HCT116 (cell line): ENCODE data around the gene LDB2.

ENCODE experiments used
- FOSL1 ChIP-seq: IDR thresholded peaks from 2 replicates; pipeline ENCODE4 v1.6.1; 2012; ENCODE audit warnings: low read depth
- ZNF274 ChIP-seq: fragments of 200-500 bp; sonication (Bioruptor generic); IDR thresholded peaks from 2 replicates; pipeline ENCODE4 v1.6.1; 2014; ENCODE audit warnings: mild to moderate bottlenecking, low read depth, low read length, inconsistent platforms
- TF ChIP-seq, protein P1 (sequence below), 3 experiments: fragments of 200-600 bp in 1 of 3; sonication (generic) in 1 of 3; IDR thresholded peaks in 2 of 3; conservative IDR thresholded peaks in 1 of 3; 2 replicates each; pipeline ENCODE4 v1.5.1; 2012 to 2017; ENCODE audit warnings: low read depth in 2 of 3, low read length in 2 of 3, antibody characterized with exemption in 1 of 3, borderline replicate concordance in 1 of 3, control low read depth in 1 of 3, mild to moderate bottlenecking in 1 of 3, mixed read lengths in 1 of 3, mixed run types in 1 of 3, moderate library complexity in 1 of 3; ENCODE audit not compliant: insufficient read depth in 1 of 3
- TF ChIP-seq, protein P2 (sequence below): IDR thresholded peaks from 2 replicates; pipeline ENCODE4 v1.6.1; 2012; ENCODE audit warnings: low read depth

DNA sequence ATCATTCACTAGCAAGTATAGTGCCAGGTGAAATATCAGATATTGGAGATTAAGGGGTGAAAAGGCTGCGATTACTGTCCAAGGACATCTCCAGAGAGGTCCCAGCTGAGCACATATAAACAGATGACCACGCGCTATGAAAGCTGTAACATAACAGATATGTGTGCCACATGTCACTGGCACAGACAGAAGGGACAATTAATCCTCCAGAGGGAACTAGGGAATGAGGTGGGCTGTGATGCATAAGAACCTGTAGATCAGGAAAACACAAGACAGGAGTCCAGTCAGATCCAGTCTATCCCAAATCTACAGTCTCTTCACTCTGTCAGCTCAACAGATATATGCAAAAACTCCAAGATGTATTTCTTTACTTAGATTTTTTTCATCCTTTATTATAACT, 157.2 kb downstream of the LDB2 start:
- TF ChIP-seq, protein P1, sequence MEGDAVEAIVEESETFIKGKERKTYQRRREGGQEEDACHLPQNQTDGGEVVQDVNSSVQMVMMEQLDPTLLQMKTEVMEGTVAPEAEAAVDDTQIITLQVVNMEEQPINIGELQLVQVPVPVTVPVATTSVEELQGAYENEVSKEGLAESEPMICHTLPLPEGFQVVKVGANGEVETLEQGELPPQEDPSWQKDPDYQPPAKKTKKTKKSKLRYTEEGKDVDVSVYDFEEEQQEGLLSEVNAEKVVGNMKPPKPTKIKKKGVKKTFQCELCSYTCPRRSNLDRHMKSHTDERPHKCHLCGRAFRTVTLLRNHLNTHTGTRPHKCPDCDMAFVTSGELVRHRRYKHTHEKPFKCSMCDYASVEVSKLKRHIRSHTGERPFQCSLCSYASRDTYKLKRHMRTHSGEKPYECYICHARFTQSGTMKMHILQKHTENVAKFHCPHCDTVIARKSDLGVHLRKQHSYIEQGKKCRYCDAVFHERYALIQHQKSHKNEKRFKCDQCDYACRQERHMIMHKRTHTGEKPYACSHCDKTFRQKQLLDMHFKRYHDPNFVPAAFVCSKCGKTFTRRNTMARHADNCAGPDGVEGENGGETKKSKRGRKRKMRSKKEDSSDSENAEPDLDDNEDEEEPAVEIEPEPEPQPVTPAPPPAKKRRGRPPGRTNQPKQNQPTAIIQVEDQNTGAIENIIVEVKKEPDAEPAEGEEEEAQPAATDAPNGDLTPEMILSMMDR (IDR thresholded peaks at IDR 0.05 in 2 of 3, conservative IDR thresholded peaks at IDR 0.05 in 1 of 3; ENCODE audit: borderline replicate concordance in 1 of 3, insufficient read depth in 1 of 3, low read depth in 2 of 3, low read length in 2 of 3): no peak
- TF ChIP-seq, protein P2, sequence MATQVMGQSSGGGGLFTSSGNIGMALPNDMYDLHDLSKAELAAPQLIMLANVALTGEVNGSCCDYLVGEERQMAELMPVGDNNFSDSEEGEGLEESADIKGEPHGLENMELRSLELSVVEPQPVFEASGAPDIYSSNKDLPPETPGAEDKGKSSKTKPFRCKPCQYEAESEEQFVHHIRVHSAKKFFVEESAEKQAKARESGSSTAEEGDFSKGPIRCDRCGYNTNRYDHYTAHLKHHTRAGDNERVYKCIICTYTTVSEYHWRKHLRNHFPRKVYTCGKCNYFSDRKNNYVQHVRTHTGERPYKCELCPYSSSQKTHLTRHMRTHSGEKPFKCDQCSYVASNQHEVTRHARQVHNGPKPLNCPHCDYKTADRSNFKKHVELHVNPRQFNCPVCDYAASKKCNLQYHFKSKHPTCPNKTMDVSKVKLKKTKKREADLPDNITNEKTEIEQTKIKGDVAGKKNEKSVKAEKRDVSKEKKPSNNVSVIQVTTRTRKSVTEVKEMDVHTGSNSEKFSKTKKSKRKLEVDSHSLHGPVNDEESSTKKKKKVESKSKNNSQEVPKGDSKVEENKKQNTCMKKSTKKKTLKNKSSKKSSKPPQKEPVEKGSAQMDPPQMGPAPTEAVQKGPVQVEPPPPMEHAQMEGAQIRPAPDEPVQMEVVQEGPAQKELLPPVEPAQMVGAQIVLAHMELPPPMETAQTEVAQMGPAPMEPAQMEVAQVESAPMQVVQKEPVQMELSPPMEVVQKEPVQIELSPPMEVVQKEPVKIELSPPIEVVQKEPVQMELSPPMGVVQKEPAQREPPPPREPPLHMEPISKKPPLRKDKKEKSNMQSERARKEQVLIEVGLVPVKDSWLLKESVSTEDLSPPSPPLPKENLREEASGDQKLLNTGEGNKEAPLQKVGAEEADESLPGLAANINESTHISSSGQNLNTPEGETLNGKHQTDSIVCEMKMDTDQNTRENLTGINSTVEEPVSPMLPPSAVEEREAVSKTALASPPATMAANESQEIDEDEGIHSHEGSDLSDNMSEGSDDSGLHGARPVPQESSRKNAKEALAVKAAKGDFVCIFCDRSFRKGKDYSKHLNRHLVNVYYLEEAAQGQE: no peak
- TF ChIP-seq ZNF274 (no peak), FOSL1 (no peak)
